NCI-H1092 (cell line): ENCODE results near the gene CFAP100.
A peak's percentile ranks its signal among the peaks of the same experiment; 100 is the strongest.

ENCODE experiments used
- DNase-seq: peaks from one replicate; lab custom pipeline; 2025; lab: John Stamatoyannopoulos, UW

Gene CFAP100

DNA sequence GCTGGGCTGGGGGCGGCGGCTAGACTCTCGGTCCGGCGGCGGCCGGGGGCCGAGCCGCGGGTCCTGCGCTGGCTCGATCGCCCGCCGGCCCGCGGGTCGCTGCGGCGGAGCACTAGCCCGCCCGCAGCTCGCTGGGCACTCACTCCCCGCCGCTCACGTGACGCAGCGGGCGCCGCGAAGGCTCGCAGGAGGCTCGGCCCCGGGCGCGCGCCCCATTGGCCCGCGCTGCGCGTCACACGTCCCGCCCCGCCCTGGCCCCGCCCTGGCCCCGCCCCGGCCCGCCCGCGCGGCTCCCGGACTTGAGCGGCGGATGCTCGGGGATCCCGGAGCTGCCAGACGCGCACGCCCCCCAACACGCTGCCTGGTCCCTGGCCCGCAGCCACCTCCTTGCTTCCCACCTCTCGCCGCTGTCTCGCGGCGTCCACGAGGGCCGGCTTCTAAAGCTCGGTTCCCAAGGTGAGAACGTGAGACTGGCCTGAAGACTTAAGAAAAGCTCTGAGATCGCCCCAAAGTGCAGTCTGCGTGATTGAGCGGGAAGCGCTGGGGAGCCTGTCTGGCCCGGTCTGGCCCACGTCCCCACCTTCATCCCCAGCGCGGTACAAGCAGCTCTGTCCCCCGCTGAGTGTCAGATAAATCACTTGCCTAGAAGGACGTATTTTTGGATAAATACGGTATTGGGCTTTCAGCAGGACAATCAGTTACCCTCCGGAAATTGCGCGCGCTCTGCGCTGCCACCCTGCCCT, 37.2 kb upstream of the CFAP100 start, which contains the start of gene KLF15:
Gene KLF15, minus strand, starts transcription at position 114 of the 743 bp plus-strand sequence. CDS start 4,486 bp downstream, outside the sequence.
- DNase-seq: peak; percentile 13

DNA sequence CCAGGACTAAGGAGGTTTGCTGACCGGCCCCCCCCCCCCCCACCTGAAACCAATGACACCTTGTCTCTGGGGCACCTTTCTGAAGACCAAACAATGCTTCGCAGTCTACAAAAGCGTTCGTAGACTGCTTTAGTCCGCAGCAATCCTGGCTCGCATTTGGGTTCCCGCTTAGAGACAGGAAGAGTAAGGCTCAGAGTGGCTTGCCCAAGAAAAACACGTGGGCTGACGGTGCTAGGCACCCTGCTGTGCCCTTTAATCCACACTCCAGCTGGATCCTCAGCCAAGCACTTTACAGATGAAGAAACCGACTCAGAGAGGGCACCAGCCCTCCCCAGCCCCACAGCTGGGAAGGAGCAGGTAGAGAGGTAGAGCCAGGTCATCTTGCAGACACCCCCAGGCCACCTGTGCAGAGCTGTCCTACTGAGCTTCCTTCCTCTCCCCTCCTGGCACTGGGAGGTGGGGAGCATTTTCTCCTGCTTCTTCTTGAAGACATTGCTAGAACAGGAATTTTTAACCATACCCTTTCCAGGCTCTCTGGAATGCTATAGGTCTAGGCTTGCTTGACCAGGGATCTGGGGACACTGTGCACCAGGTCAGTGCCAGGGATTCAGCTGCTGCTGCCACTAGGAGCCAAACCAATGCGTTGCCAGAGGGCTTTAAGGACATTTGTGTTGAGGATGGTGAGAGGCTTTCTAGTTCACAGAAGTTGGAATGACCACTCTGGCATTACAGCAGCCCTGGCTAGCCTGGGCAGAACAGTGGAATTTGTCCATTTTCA, 36.5 kb upstream of the CFAP100 start:
- no peak for DNase-seq

DNA sequence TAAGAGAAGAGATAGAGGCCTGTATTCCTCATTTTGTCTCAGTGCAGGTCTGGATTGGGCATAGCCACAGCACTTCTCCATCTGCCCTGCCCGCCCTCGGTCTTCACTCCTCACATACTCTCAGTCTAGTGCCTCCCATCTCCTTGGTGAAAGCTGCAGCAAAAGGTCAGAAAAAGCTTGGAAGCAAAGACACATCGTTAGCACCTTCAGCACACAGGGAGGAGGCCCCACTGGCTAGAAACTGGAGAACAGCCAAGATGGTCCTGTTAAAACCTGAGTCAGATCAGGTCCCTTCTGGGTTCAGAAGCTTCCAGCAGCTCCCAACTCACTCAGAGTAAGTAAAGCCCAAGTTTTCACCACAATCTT, 35.9 kb upstream of the CFAP100 start:
- no peak for DNase-seq

- DNase-seq: no peak
Observed at GRCh38 chr3:126360046-126360713, 34.5 kb upstream of the CFAP100 start.

GRCh38 chr3:126360714-126361060, 34.0 kb upstream of the CFAP100 start:
- DNase-seq: no peak

GRCh38 chr3:126361211-126361610, 33.5 kb upstream of the CFAP100 start:
- no peak for DNase-seq

GRCh38 chr3:126364130-126364695, 30.5 kb upstream of the CFAP100 start:
- no peak for DNase-seq

DNA sequence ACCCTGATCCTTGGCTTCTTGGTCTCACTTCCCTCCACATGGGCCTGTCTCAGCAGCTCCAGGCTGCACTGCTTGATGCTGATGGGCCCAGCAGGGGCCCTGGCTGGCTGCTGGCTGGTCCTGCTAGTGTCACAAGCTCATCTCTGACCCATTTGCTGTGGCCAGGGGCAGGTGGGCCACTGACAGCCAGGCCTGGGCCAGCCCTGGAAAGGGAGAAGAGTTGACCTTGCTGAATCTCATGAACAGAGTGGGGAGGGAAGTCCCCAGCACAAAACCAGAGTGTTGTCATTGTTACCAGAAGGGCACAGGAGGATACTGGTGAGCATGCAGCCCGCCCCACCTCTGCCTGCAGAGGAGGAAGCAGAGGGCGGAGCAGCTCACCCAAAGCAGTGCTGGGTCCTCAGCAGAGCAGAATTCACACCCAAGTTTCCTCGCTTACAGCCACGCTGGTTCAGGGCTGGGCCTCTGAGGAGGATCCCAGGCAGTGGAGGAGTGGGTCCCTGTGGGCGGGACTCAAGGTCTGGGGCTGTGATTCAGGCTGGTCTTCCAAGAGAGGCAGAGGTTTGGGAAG, 29.9 kb upstream of the CFAP100 start:
- no peak for DNase-seq

GRCh38 chr3:126365351-126366277, 29.1 kb upstream of the CFAP100 start:
- no peak for DNase-seq

GRCh38 chr3:126367316-126367805, 27.3 kb upstream of the CFAP100 start:
- no peak for DNase-seq

GRCh38 chr3:126369490-126369889, 25.2 kb upstream of the CFAP100 start:
- DNase-seq: no peak

DNA sequence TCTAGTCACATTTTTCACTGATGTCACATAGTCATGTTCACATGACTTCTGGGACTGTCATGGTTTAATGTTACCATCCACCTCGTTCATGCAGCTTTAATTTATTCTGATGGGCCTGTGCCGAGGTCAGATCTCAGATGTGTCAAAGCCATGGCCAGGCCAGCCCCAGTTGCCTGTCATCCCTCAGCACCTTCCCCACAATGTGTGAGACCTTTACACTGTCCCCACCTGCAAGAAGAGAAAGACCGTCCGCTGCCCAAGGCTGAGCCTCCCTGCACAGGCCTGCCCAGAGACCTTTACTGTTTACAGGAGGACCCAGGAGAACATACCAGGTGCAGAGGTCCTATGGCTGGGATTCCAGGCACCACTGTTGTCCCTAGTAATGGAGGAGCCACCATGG, 24.7 kb upstream of the CFAP100 start:
- DNase-seq: no peak

GRCh38 chr3:126370606-126371005, 24.1 kb upstream of the CFAP100 start:
- no peak for DNase-seq

DNA sequence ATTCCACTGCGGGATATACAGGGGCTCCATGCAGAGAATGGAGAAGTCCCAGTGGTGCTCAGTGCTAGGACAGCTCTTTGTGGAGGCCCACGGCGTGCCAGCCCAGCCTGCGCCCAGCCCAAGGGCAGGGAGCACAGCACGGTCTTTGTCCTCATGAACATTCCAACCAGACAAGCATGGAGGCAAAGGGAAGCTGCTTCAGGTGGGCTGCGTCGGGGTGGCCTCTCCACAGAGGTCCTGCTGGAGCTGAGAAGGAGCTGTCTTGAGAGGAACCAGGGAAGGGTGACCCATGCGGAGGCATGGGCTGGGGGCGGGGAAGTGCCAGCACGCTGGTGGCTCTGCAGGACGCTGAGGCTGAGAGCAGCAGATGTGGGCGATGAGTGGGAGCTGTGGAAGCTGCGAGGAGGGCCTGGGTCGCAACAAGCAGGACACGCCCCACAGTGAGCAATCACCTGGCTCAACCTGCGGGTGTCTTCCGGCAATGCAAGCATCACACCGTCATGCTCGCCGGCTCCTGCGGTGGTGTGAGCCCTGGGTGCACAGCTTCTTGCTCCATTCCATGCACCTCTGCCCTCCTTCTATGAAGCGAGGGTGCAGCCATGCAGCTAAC, 23.5 kb upstream of the CFAP100 start:
- no peak for DNase-seq

- no peak for DNase-seq
Observed at GRCh38 chr3:126372413-126373145, 22.1 kb upstream of the CFAP100 start.

- no peak for DNase-seq
Observed at GRCh38 chr3:126373146-126373613, 21.5 kb upstream of the CFAP100 start.

GRCh38 chr3:126373682-126374601, 20.8 kb upstream of the CFAP100 start:
- DNase-seq: no peak

DNA sequence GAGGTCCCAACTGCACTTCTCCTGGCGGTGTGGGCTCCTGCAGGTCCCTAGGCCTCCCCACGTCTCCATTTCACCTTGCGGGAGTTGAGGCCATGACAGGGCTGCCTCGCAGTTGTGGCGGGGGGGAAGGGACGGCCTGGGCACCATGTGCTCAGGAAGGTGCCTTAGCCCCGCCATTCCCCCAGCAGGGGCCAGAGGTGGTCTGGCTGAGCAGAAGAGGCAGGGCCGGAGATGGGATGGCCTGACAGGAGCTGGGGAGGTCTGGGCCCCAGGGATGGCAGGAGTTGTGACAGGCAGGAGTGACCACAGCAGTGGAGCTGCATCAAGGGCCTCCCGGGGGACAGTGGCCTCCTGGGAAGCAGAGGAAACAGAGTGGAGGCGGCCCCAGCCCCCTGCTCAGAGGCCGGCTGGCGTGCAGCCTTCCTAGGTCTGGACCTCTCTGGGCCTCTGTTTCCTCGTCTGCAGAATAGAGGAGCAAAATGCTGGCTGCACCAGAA, 18.8 kb upstream of the CFAP100 start:
- no peak for DNase-seq
